NCI-H1105 (cell line): ENCODE data around the gene TRIM13.
"Not testable (repeated sequence)": the region's sequence is repeated elsewhere in the genome, so short reads cannot be mapped to it uniquely, and the experiment has no call there.

ENCODE experiments used
- DNase-seq: peaks from one replicate; lab custom pipeline; 2025; lab: John Stamatoyannopoulos, UW

TRIM13 gene

DNA sequence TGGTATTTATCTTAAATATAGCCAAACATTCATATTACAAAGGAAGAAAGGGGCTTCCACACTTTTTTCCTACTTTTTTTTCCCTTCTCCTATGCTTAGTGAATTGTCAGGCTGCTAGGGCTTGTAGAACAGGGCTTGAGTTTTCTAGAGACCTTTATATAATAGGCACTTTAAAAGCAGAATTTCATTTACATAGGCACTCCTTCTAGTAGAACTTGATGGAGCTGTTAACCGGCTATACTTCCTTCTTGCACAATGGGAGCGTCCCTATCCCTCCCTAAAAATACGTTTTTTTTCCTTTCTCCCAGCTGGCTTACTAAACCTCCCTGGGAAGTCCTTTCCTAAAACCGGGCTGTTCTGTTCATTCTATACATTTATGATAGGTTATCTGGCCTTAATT, 1.1 kb downstream of the TRIM13 start:
- DNase-seq, result peak; percentile 2

DNA sequence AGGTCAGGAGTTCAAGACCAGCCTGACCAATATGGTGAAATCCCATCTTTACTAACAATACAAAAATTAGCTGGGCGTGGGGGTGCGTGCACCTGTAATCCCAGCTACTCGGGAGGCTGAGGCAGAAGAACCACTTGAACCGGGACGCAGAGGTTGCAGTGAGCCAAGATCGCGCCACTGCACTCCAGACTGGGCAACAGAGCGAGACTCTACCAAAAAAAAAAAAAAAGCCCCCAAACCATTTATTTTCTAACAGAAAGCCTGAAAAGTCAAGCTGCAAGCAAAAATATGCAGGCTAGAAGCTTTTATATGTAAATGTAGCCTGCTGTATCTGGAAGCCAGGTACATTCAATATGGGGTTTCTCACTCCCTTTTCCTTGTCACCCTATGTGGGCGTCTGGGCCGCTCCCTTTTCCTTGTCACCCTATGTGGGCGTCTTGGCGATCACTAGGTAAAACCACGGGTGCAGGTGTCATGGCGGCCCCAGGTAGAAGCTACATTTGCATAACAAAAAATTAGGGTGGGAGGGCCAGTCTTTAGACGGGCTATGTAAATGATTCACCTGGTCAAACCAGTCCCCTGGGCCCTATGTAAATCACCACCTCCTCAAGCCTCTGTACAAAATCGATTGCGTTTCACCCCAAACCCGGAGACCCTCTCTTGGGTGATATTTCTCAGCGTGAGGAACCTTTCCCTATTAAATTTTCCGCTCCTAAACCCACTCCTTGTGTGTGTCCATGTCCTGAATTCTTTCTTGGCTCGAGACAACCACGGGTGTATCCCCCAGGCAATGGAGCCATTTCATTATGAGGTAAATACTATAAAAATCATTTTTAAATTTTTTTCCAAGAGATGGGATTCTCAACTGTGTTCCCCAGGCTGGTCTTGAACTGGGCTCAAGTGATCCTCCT, 2.1 kb downstream of the TRIM13 start:
- no peak for DNase-seq

DNA sequence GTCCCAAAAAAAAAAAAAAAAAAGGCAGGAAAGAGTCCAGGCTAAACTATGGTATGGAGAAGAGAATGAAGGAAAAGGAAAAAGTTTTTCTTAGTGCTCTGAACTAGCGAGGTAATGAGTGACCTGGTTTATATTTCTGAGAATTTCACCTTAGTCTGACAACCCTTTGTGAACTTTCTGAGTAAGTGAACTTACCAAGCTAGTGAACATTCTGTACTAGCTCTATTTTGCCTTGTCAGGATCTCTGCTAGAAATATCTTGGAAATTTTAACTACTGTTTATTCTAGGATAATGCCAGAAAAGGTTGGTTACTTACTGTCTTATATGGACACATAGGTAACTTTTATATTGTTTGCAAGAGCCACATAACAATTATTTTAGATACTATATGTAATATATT, 4.4 kb downstream of the TRIM13 start:
- no peak for DNase-seq

DNA sequence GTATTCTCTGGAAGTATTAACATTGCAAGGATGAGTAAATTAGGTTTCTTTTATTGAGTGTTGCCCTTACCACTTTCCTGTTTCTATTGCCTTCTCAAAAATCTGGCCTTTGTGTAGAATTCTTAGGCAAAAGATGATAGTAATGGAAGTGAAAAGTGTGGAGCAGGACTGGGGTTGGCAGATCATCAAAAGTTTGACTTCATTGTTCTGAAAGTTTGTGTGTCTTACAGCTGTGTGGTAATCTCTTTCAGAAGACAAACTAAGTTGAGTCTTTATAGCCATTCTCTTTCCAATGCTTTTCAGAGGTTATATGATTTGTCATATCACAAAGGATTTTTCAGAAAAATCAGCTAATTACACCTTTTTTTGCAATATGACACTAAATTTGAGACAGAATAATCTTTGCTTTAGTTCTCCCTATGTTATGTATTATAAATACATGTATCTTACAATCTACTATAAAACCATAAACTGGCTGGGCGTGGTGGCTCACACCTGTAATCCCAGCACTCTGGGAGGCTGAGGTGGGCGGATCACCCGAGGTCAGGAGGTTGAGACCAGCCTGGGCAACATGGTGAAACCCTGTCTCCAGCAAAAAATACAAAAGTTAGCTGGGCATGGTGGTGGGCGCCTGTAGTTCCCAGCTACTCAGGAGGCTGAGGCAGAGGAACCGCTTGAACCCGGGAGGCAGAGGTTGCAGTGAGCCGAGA, 9.7 kb downstream of the TRIM13 start:
- DNase-seq, result no peak

DNA sequence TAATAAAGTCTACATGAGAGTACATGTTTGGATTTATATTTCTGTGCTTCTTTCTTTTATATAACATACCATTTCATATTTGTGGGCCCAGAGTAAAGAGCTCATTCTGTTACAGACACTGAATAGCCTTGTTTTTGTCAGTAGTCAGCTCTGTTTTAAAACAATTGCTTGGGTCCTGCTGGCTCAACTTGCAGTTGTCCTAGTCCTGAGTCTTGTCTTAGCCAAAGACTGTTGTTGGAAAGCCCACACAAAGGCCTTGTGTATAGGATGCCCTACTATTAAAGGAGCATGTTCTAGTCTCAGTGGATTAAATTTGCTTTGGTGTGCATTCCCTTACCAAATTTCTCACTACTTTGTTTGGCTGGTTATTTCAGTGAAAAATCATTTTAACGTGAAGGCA, 14.6 kb downstream of the TRIM13 start:
- DNase-seq, result no peak

DNA sequence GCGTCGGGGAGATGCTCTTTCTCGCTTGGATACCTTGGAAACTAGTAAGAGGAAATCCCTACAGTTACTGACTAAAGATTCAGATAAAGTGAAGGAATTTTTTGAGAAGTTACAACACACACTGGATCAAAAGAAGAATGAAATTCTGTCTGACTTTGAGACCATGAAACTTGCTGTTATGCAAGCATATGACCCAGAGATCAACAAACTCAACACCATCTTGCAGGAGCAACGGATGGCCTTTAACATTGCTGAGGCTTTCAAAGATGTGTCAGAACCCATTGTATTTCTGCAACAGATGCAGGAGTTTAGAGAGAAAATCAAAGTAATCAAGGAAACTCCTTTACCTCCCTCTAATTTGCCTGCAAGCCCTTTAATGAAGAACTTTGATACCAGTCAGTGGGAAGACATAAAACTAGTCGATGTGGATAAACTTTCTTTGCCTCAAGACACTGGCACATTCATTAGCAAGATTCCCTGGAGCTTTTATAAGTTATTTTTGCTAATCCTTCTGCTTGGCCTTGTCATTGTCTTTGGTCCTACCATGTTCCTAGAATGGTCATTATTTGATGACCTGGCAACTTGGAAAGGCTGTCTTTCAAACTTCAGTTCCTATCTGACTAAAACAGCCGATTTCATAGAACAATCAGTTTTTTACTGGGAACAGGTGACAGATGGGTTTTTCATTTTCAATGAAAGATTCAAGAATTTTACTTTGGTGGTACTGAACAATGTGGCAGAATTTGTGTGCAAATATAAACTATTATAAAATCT, 15.7 kb downstream of the TRIM13 start:
- DNase-seq, result no peak

DNA sequence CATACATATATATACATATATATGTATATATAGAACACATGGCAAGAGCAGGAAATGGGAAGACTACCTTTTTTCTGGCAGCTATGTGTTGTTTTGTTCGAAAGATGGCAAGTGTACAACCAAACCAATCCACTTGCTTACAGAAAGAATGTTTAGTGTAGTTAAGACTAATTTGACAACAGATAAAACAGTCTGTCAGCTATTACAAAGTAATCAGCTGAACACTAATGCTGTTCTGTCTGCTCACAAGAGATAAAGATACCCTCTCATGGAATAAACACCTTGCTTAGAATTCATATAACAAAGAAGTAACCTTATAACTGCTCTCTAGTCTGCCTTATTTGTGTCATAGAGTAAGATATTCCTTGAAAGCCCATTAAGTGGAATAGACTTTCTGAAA, 17.5 kb downstream of the TRIM13 start:
- DNase-seq, result no peak

DNA sequence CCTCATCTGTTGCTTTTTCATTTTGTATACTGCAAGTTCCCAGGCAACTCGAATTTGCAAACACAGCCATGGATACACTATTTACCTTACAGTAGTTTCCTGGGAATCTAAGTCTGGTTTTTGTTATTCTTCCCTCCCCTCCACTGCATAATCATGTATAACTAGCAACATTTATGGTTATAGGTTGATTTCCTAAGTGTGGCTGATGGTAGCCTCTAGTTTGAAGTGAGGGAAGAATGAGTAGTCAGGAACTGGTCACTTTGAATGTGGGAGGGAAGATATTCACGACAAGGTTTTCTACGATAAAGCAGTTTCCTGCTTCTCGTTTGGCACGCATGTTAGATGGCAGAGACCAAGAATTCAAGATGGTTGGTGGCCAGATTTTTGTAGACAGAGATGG, 18.4 kb downstream of the TRIM13 start, which contains the start of gene KCNRG:
Gene KCNRG (plus strand): TSS at position 187 of the 400 bp plus-strand sequence. CDS start 50 bp downstream, at position 237.
- DNase-seq, result no peak

DNA sequence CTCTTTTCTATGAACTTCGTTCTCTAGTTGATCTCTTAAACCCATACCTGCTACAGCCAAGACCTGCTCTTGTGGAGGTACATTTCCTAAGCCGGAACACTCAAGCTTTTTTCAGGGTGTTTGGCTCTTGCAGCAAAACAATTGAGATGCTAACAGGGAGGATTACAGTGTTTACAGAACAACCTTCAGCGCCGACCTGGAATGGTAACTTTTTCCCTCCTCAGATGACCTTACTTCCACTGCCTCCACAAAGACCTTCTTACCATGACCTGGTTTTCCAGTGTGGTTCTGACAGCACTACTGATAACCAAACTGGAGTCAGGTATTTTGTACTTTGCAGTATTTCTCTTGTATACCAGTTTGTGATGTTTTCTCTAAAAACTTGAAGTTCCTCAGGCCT, 18.9 kb downstream of the TRIM13 start:
- DNase-seq, result no peak

DNA sequence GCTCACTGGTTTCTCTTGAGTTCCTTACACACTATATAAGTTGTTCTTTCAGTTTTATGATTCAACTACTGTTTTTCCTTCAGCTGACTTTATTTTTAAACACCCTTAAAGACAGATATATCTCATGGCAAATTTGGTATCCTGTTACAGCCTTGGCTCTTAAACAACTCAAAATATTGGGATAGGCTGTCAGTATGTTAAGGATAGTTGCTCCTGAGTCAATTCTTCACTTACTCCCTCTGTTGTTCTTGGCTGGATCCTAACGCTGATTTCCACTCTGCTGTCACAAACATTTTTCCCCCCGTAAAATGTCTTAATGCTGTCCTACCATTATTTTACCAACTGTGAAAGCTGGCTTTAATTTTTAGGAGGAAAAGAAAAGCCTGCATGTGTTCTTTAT, 19.6 kb downstream of the TRIM13 start:
- no peak for DNase-seq

DNA sequence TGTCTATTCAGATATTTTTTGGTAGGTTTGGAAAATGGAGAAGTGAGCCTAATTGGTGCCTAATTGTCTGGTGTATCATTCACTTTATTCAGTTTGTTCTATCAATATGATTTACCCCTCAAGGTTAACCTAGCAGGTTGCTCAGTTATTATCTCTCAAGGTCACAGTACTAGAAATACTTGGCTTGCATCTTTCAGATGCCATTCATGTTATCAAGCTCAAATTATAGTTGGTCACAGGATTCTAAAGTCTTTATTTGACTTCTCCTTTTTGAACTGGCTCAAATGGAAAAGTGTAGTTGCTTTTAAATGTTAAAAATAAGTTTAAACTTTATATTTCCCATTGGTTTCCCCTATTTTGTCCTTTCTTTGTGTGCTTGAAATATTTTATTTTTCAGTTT, 21.0 kb downstream of the TRIM13 start:
- DNase-seq, result no peak

DNA sequence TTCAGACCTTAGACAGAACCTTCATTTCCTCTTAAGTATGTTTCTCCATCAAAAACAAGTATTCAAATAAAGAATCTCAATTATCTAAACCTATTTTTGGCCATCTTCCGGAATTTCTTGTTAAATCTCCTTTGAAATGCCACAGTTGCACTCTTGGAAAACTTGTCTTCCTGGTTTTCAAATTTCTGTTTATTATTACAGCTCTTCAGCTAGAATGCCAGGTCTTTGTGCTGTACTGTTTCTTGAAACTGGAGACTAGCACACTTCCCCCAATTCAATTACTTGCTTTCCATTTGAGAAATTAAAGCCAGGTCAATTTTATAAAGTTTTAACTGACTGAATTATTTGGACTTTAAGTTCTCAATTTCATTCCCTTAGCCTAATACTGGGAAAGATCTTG, 28.6 kb downstream of the TRIM13 start:
- DNase-seq, result no peak

DNA sequence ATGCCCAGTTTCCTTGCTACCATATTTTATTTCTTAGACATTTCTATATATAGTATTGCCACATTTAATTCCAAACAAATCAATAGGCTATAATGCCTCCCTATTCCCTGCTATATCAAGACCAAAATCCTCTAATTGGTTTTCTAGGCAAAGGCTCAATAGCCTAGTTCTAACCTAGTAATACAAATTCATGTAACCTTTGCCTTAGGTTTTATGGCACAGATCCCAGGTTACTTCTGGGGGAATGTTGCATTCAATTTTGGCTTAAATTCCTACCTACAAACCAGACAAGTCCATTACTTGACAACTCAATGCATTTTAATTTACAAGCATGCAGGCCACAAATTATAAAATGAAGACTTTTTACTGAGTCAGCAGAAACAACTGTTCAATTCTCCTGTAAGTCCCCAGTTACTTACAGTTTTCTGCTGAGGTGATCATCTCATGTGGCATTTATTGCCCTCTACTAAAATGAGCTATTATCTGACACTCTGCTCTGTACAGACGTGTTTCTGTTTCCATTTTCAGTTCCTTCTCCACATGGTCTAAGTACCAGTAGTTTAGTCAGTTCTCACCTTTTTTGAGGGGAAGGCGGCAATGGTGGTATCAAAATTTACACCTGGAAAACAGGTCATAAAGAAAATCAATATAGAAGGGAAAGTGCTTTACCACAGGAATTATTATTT, 30.1 kb downstream of the TRIM13 start:
- no peak for DNase-seq

DNA sequence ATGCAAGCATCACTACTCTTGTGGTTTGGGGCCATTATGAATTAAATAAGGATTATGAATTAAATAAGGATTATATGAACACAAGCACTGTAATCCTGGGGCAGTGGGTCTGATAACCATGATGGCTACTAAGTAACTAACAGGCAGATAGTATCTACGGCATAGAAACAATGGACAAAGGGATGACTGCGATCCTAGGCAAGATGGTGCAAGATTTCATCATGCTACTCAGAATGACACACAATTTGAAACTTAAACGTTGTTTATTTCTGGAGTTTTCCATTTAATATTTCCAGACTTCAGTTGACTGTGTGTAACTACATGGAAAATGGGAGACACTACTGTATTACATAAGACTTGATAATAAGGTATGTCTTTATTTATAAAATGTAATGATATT, 33.5 kb downstream of the TRIM13 start:
- DNase-seq, result no peak

DNA sequence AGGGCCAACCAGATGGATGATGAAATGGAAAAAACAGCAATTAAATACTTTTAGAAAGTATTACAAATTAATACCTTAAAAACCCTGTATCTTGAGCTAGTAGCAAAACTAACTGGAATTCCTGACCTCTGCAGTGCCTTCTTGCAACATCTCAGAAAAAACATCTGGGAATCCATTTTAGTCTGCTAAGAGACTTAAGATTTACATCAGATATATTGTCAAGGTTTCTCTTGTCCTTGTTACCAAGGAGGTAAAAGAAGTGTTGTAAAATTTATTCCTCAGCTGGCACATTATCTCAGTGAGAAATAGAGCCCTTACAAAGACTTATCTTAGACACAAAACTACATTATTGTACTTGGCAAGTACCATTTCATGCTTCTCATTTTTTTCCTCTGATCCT, 36.9 kb downstream of the TRIM13 start:
- no peak for DNase-seq

DNA sequence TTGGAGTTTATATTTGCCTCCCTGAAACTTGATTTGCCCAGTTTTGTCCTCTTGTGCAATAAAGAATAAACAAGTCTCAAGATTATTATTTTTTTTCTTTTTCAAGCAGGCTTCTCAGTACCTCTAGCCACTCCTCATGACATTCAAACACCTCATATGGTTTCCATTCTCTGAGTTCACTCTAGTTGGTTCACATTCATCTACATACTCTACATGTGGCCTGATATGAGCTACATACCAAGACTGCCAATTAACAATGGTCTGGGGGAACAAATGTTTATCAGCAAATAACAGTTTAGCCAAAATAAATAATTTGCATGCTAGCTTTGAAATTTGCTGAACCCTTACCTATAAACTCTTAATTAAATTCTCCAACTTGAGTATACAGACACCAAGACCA, 40.9 kb downstream of the TRIM13 start:
- no peak for DNase-seq

DNA sequence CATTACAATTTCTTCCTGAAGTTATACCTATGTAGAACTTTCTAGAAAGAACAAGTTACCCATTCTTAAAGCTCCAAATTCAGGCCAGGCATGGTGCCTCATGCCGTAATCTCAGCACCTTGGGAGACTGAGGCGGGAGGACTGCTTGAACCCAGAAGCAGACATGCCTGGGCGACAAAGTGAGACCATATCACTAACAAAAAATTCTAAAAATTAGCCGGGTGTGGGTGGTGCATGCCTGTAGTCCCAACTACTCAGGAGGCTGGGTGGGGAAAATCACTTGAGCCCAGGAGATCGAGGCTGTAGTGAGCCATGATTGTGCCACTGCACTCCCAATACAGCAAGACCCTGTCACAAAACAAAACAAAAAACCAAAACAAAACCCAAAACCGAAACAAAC, 41.4 kb downstream of the TRIM13 start:
- DNase-seq, result no peak

DNA sequence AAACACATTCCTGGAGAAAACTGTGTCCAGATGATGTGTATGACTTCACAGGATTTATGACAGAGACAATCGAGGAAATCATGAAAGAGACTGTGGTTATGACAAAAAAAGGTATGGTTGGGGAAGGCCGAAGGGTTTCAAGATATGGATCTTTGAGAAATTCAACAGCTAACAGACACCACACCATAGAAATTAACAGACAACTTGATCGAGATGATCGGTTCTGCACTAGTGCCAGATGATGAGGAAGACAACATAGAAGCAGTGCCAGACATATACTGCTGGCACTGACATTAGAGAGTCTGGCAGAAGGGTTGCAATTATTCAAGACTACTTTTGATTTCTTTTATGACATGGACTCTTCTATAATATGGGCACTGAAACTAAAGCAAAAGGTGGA, 55.6 kb downstream of the TRIM13 start:
- no peak for DNase-seq

DNA sequence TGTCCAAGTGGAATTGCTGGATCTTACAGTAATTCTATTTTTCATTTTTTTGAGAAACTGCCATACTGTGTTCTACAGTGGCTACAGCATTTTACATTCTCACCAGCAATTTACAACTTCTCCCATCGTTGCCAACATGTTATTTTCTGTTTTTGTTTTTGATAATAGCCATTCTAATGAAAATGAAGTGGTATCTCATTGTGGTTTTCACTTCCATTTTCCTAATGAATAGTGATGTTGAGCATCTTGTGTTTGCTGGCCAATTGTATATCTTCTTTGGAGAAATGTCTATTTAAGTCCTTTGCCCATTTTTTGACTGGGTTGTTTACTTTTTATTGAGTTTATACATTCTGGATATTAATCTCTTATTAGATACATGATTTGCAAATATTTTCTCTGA, 57.0 kb downstream of the TRIM13 start:
- DNase-seq, result no peak

DNA sequence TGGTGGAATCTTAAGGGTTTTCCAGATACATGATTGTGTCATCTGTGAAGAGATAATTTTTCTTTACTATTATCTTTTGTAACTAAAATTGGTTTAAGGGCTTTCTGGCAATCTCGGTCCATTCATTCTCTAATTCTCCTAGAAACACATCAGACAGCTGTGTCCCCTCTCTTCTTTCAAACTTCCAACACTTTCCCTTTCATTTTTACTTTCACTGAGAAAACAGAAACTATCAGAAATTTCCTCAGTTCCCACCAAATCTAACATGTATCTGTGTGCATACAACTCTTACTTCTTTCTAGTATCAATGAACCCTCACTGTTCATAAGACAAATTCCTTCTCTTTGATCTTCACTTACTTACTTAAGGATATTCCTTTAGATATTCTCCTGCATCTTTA, 58.6 kb downstream of the TRIM13 start:
- DNase-seq, result no peak

DNA sequence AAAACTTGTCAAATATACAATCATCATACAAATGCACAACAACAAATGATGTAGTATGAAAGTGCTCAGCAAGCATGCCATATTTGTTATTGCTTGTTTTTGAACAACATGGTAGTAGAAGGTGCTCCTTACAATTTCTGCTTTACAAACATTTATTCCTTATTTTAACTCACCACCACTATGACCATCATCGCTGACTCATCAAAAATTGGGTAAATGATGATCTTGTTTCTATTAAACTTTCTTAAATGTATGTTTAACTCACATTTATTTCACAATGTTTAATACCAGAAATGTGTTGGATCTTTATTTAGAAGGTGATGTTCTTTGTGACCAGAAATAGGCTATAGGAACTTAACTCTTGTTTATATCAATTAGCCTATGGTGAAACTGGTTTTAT, 63.9 kb downstream of the TRIM13 start:
- no peak for DNase-seq

DNA sequence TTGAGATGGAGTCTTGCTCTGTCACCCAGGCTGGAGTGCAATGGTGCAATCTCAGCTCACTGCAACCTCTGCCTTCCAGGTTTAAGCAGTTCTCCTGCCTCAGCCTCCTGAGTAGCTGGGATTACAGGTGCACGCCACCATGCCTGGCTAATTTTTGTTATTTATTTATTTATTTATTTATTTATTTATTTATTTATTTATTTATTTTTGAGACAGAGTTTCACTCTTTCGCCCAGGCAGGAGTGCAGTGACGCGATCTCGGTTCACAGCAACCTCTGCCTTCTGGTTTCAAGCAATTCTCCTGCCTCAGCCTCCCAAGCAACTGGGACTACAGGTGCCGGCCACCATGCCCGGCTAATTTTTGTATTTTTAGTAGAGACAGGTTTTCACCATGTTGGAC, 65.5 kb downstream of the TRIM13 start:
- not testable (repeated sequence) for DNase-seq
